Right lobe of liver (tissue), 6 donors: Measurements from ENCODE around the gene SPINDOC. TPM values are rescaled to one million over a fixed set of nuclear protein-coding genes. Genes with fewer than 3 reads are reported as not detected.
A peak's percentile ranks its signal among the peaks of the same experiment; 100 is the strongest.
"Not testable (repeated sequence)": the region's sequence is repeated elsewhere in the genome, so short reads cannot be mapped to it uniquely, and the experiment has no call there.

ENCODE experiments used
- ATAC-seq, 4 donors: fragments of 200-7000 bp; cut with Tn5 transposase; one replicate each; pipeline ENCODE4 v1.9.1; 2020; ENCODE audit warnings: mild to moderate bottlenecking in 4 of 4, moderate library complexity in 4 of 4
- DNase-seq, 3 donors: peaks; one replicate each; pipeline ENCODE4 v3.0.0-alpha.2; 2020
- H3K27ac ChIP-seq, 3 donors: fragments of 200-600 bp; one replicate each; pipeline ENCODE4 v1.8.0; 2022
- H3K27me3 ChIP-seq, 2 donors: fragments of 200-600 bp; one replicate each; pipeline ENCODE4 v1.8.0; 2022
- H3K36me3 ChIP-seq, 4 donors: fragments of 200-600 bp; sonication (generic) in 1 of 4; one replicate each; pipeline versions ENCODE4 v1.5.1 to v1.8.0; 2017 to 2022; ENCODE audit warnings: control low read depth in 1 of 4
- H3K4me1 ChIP-seq, 4 donors: fragments of 200-600 bp; sonication (generic) in 1 of 4; one replicate each; pipeline versions ENCODE4 v1.5.1 to v1.8.0; 2017 to 2022; ENCODE audit warnings: control low read depth in 1 of 4
- H3K4me3 ChIP-seq, 3 donors: fragments of 200-600 bp; one replicate each; pipeline ENCODE4 v1.8.0; 2022
- H3K9me3 ChIP-seq, 4 donors: fragments of 200-600 bp; sonication (generic) in 1 of 4; one replicate each; pipeline versions ENCODE4 v1.5.1 to v1.8.0; 2017 to 2022; ENCODE audit warnings: control low read depth in 1 of 4
- CTCF ChIP-seq, 4 donors: fragments of 200-600 bp in 3 of 4; fragments of 450-650 bp in 1 of 4; IDR thresholded peaks; one replicate each; pipeline versions ENCODE4 v1.5.1 to v1.8.0; 2016 to 2022; ENCODE audit warnings: antibody characterized with exemption in 4 of 4, mild to moderate bottlenecking in 2 of 4
- POLR2A ChIP-seq: fragments of 450-650 bp; IDR thresholded peaks from one replicate; pipeline ENCODE4 v1.6.1; 2017; ENCODE audit warnings: antibody characterized with exemption, mild to moderate bottlenecking
- whole genome bisulfite sequencing: methylation state at CpG from one replicate; pipeline ENCODE4 v1.1.6; 2018; ENCODE audit warnings: low coverage, low lambda C conversion rate; ENCODE audit not compliant: insufficient coverage; ENCODE audit errors: missing lambda C conversion rate; 5-methylcytosine and 5-hydroxymethylcytosine counted together
- intact Hi-C, 2 donors: fragments of 100-400 bp; cut with DNase I; formaldehyde crosslinking; loops; one replicate each; pipeline versions ENCODE4 v1.11.2 to v1.14.1; 2022
- total RNA-seq, 6 experiments: library from RNA; depleted of rRNA in 2 of 6; stranded (reverse); fragments of >200 nt in 2 of 6; fragmentation: NEBNext Ultra II Directional in 3 of 6; extraction: Animal tissue kit (Norgen Biotek cat#: 25700) in 3 of 6; gene quantifications; one replicate each; pipeline versions ENCODE4 v1.1.0 to v1.2.4, GENCODE V29; 2016 to 2023
- donor health status: DM: no; HTN: yes; CAD: no.
- donor health status: DM: no; HTN: no; CAD: no.
- donor health status: DM: no; HTN: no; CAD: no.
- donor health status: DM: no; HTN: yes; CAD: no.
- donor health status: DM: no; HTN: yes; CAD: no.

SPINDOC gene
- total RNA-seq, 6 experiments from 2014 or later, result 2.2 to 5.0 (median 2.7) TPM

DNA sequence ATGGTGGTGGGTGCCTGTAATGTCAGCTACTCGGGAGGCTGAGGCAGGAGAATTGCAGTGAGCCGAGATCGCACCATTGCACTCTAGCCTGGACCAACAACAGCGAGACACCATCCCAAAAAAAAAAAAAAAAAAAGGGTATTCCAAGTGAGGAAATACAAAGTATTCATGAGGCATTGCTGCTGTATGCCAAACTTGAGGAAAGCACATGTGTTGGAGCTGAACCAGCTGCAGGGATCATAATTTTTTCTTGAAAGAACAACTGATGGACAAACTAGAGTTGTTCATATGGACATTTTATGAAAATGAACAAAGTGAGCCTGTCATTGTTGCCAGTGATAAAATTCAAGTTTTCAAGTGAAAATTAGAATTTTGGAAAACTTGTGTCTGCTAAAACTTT is 41.4 kb downstream of the SPINDOC start:
- DNase-seq, result no peak
- Histone ChIP-seq H3K4me3 (no peak overlapping the region), H3K4me1 (peaks cover 0 to 18% (median 4%) of the 10 kb centered on the region in 4 donors), H3K9me3 (no peaks in the 10 kb centered on the region), H3K27me3 (no peaks in the 10 kb centered on the region), H3K36me3 (no peaks in the 10 kb centered on the region), H3K27ac (no peak overlapping the region)
- TF ChIP-seq POLR2A, result no peak
- no peak for TF ChIP-seq CTCF (IDR thresholded peaks at IDR 0.05)
- intact Hi-C loops, result no loop called here
- ATAC-seq, result no peak
- 84% methylated on average over 2 of the region's 4 CpGs for WGBS

DNA sequence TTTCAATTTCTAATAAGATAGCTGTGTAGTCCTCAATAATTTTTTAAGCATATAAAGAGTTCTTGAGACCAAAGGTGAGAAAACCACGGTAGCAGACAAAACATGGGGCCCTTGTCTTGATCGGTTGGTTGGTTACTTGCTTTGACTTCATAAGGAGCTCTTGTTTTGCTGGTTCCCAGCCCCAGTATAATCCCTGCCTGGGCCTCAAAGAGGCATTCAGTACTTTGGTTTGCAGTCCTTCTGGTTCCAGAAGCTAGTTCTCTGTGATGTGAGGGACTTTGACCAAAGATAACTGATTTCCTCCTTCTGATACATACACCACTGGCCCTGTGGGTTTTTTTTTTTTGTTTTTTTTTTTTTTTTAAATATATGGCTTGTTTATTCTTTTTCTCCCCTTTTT is 42.7 kb downstream of the SPINDOC start:
- Histone ChIP-seq H3K27me3 (no peaks in the 10 kb centered on the region), H3K9me3 (no peaks in the 10 kb centered on the region), H3K4me1 (peaks cover 0 to 18% (median 4%) of the 10 kb centered on the region in 4 donors), H3K36me3 (no peaks in the 10 kb centered on the region), H3K4me3 (no peak overlapping the region), H3K27ac (no peak overlapping the region)
- intact Hi-C loops, result no loop called here
- ATAC-seq, result peak in 2 of 4 donors; percentile 21 to 52
- TF ChIP-seq POLR2A (no peak), CTCF (IDR thresholded peaks at IDR 0.05) (no peak)
- no peak for DNase-seq
- WGBS, result 72% methylated on average over 2 of the region's 2 CpGs

GRCh38 chr11:63858628-63859550 is 45.6 kb downstream of the SPINDOC start:
- ATAC-seq (peak; percentile 46 to 65 (median 55)), DNase-seq (peak in 2 of 3 donors; percentile 6 to 55)
- Histone ChIP-seq H3K4me3 (no peak overlapping the region), H3K9me3 (no peaks in the 10 kb centered on the region), H3K27ac (peak overlapping the region in 2 of 3 donors; percentile 7 to 13), H3K27me3 (no peaks in the 10 kb centered on the region), H3K4me1 (peaks cover 0 to 28% (median 6%) of the 10 kb centered on the region in 4 donors), H3K36me3 (no peaks in the 10 kb centered on the region)
- 64% methylated on average over 6 of the region's 11 CpGs for WGBS
- intact Hi-C loops, result no loop called here
- TF ChIP-seq POLR2A (no peak), CTCF (IDR thresholded peaks at IDR 0.05) (no peak)

GRCh38 chr11:63862923-63863322 is 49.7 kb downstream of the SPINDOC start:
- Histone ChIP-seq H3K27ac (peak overlapping the region in 1 of 3 donors; percentile 40), H3K4me3 (no peak overlapping the region), H3K27me3 (no peaks in the 10 kb centered on the region), H3K9me3 (no peaks in the 10 kb centered on the region), H3K4me1 (peaks cover 0 to 47% (median 13%) of the 10 kb centered on the region in 4 donors), H3K36me3 (no peaks in the 10 kb centered on the region)
- TF ChIP-seq POLR2A (peak; percentile 30), CTCF (IDR thresholded peaks at IDR 0.05) (no peak)
- ATAC-seq (peak; percentile 92 to 97 (median 94)), DNase-seq (peak; percentile 68 to 86 (median 82))
- WGBS, result 9% methylated on average over 4 of the region's 4 CpGs
- intact Hi-C loops, result no loop called here

- WGBS, result 96% methylated on average over 4 of the region's 6 CpGs
Observed at GRCh38 chr11:63863620-63864019, 50.4 kb downstream of the SPINDOC start.

More at GRCh38 chr11:63863620-63864019, 50.4 kb downstream of the SPINDOC start:
- H3K27me3 ChIP-seq, intact Hi-C loops, H3K36me3 ChIP-seq, ATAC-seq, H3K27ac ChIP-seq, H3K9me3 ChIP-seq, H3K4me3 ChIP-seq: not testable (repeated sequence)
- H3K4me1 ChIP-seq, result peaks cover 0 to 46% (median 10%) of the 10 kb centered on the region in 4 donors
- DNase-seq, result peak in 1 of 3 donors; percentile 2
